WTC11 (cell line): ENCODE data around the gene KCNV2.

ENCODE experiments used
- ATF1 ChIP-seq: sonication (generic); formaldehyde crosslinking; IDR thresholded peaks from 2 replicates; pipeline ENCODE4 v1.8.1; 2023; ENCODE audit warnings: mild to moderate bottlenecking, moderate library complexity, missing genetic modification reagents
- CBFB ChIP-seq: sonication (generic); formaldehyde crosslinking; IDR thresholded peaks from 2 replicates; pipeline ENCODE4 v1.8.1; 2022; ENCODE audit warnings: mild to moderate bottlenecking, low read depth, missing genetic modification reagents
- CREM ChIP-seq: sonication (generic); formaldehyde crosslinking; IDR thresholded peaks from 2 replicates; pipeline ENCODE4 v1.8.1; 2022; ENCODE audit warnings: mild to moderate bottlenecking, missing genetic modification reagents, moderate library complexity
- JUN ChIP-seq: sonication (generic); formaldehyde crosslinking; IDR thresholded peaks from 2 replicates; pipeline ENCODE4 v1.8.0; 2023; ENCODE audit warnings: mild to moderate bottlenecking, missing genetic modification reagents
- NFATC4 ChIP-seq: fragments of 250-450 bp; sonication (Bioruptor Pico); IDR thresholded peaks from 2 replicates; pipeline ENCODE4 v1.9.0; 2021; ENCODE audit warnings: mild to moderate bottlenecking
- NFYB ChIP-seq: sonication (generic); formaldehyde crosslinking; conservative IDR thresholded peaks from 2 replicates; pipeline ENCODE4 v1.8.0; 2022; ENCODE audit warnings: low read depth, missing genetic modification reagents
- SP1 ChIP-seq: sonication (generic); formaldehyde crosslinking; conservative IDR thresholded peaks from 2 replicates; pipeline ENCODE4 v1.8.1; 2022; ENCODE audit warnings: missing genetic modification reagents
- ZNF138 ChIP-seq: sonication (generic); formaldehyde crosslinking; conservative IDR thresholded peaks from 2 replicates; pipeline ENCODE4 v1.8.1; 2022; ENCODE audit warnings: mild to moderate bottlenecking, moderate library complexity, missing genetic modification reagents
- TF ChIP-seq, protein P1 (sequence below): sonication (generic); formaldehyde crosslinking; IDR thresholded peaks from 2 replicates; pipeline ENCODE4 v1.8.0; 2022; ENCODE audit warnings: missing genetic modification reagents
- TF ChIP-seq, protein P2 (sequence below): fragments of 200-600 bp; IDR thresholded peaks from 2 replicates; pipeline ENCODE4 v1.8.0; 2022; ENCODE audit warnings: antibody characterized with exemption
- TF ChIP-seq, protein P3 (sequence below): sonication (generic); formaldehyde crosslinking; IDR thresholded peaks from 2 replicates; pipeline ENCODE4 v1.8.0; 2022; ENCODE audit warnings: mild to moderate bottlenecking, missing genetic modification reagents
- TF ChIP-seq, protein P4 (sequence below): sonication (generic); formaldehyde crosslinking; IDR thresholded peaks from 2 replicates; pipeline ENCODE4 v1.8.1; 2022; ENCODE audit warnings: mild to moderate bottlenecking, moderate library complexity, missing genetic modification reagents

DNA sequence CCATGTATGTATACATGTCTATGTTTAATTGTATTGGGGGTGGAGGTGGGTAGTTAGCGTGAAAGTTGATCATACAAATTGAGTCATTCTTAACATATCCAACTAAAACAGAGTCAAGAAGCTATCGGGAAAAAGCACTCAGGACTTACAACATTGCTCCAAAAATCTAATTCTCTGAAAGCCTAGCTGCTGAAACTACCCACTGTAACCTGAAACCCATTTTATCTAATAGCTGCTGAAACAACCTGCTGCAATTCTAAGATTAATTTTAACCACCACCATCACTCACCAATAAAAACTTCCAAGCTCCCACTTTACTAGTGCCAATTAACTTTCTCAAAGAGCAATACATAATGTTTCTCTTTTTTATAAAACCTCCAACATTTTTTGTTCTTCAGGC, 32.2 kb downstream of the KCNV2 start:
- TF ChIP-seq, protein P1, sequence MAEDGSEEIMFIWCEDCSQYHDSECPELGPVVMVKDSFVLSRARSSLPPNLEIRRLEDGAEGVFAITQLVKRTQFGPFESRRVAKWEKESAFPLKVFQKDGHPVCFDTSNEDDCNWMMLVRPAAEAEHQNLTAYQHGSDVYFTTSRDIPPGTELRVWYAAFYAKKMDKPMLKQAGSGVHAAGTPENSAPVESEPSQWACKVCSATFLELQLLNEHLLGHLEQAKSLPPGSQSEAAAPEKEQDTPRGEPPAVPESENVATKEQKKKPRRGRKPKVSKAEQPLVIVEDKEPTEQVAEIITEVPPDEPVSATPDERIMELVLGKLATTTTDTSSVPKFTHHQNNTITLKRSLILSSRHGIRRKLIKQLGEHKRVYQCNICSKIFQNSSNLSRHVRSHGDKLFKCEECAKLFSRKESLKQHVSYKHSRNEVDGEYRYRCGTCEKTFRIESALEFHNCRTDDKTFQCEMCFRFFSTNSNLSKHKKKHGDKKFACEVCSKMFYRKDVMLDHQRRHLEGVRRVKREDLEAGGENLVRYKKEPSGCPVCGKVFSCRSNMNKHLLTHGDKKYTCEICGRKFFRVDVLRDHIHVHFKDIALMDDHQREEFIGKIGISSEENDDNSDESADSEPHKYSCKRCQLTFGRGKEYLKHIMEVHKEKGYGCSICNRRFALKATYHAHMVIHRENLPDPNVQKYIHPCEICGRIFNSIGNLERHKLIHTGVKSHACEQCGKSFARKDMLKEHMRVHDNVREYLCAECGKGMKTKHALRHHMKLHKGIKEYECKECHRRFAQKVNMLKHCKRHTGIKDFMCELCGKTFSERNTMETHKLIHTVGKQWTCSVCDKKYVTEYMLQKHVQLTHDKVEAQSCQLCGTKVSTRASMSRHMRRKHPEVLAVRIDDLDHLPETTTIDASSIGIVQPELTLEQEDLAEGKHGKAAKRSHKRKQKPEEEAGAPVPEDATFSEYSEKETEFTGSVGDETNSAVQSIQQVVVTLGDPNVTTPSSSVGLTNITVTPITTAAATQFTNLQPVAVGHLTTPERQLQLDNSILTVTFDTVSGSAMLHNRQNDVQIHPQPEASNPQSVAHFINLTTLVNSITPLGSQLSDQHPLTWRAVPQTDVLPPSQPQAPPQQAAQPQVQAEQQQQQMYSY (CRISPR knock-in tag): no peak
- TF ChIP-seq SP1 (CRISPR knock-in tag) (no peak), ATF1 (CRISPR knock-in tag) (no peak), CREM (CRISPR knock-in tag) (no peak), JUN (CRISPR knock-in tag) (no peak), ZNF138 (CRISPR knock-in tag) (no peak), CBFB (CRISPR knock-in tag) (no peak), NFYB (CRISPR knock-in tag) (no peak), NFATC4 (CRISPR knock-in tag) (no peak)
- TF ChIP-seq, protein P2, sequence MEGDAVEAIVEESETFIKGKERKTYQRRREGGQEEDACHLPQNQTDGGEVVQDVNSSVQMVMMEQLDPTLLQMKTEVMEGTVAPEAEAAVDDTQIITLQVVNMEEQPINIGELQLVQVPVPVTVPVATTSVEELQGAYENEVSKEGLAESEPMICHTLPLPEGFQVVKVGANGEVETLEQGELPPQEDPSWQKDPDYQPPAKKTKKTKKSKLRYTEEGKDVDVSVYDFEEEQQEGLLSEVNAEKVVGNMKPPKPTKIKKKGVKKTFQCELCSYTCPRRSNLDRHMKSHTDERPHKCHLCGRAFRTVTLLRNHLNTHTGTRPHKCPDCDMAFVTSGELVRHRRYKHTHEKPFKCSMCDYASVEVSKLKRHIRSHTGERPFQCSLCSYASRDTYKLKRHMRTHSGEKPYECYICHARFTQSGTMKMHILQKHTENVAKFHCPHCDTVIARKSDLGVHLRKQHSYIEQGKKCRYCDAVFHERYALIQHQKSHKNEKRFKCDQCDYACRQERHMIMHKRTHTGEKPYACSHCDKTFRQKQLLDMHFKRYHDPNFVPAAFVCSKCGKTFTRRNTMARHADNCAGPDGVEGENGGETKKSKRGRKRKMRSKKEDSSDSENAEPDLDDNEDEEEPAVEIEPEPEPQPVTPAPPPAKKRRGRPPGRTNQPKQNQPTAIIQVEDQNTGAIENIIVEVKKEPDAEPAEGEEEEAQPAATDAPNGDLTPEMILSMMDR: no peak
- TF ChIP-seq, protein P3, sequence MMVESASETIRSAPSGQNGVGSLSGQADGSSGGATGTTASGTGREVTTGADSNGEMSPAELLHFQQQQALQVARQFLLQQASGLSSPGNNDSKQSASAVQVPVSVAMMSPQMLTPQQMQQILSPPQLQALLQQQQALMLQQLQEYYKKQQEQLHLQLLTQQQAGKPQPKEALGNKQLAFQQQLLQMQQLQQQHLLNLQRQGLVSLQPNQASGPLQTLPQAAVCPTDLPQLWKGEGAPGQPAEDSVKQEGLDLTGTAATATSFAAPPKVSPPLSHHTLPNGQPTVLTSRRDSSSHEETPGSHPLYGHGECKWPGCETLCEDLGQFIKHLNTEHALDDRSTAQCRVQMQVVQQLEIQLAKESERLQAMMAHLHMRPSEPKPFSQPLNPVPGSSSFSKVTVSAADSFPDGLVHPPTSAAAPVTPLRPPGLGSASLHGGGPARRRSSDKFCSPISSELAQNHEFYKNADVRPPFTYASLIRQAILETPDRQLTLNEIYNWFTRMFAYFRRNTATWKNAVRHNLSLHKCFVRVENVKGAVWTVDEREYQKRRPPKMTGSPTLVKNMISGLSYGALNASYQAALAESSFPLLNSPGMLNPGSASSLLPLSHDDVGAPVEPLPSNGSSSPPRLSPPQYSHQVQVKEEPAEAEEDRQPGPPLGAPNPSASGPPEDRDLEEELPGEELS (CRISPR knock-in tag): no peak
- TF ChIP-seq, protein P4, sequence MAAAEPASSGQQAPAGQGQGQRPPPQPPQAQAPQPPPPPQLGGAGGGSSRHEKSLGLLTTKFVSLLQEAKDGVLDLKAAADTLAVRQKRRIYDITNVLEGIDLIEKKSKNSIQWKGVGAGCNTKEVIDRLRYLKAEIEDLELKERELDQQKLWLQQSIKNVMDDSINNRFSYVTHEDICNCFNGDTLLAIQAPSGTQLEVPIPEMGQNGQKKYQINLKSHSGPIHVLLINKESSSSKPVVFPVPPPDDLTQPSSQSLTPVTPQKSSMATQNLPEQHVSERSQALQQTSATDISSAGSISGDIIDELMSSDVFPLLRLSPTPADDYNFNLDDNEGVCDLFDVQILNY (CRISPR knock-in tag): no peak
